GM18873 (cell line): ENCODE results near the gene MTA3.

Experiments
- ATAC-seq: cut with Tn5 transposase; IDR thresholded peaks from one replicate; pipeline ENCODE4 v1.9.1; 2021; ENCODE audit warnings: mild to moderate bottlenecking, moderate library complexity, moderate number of reproducible peaks; ENCODE audit not compliant: unreplicated experiment, low FRiP score

MTA3 gene

GRCh38 chr2:42794271-42795046 is 226.0 kb downstream of the MTA3 start:
- ATAC-seq: no peak

GRCh38 chr2:42795275-42795674 is 226.8 kb downstream of the MTA3 start:
- ATAC-seq: no peak

GRCh38 chr2:42795841-42796301 is 227.4 kb downstream of the MTA3 start:
- ATAC-seq: no peak

DNA sequence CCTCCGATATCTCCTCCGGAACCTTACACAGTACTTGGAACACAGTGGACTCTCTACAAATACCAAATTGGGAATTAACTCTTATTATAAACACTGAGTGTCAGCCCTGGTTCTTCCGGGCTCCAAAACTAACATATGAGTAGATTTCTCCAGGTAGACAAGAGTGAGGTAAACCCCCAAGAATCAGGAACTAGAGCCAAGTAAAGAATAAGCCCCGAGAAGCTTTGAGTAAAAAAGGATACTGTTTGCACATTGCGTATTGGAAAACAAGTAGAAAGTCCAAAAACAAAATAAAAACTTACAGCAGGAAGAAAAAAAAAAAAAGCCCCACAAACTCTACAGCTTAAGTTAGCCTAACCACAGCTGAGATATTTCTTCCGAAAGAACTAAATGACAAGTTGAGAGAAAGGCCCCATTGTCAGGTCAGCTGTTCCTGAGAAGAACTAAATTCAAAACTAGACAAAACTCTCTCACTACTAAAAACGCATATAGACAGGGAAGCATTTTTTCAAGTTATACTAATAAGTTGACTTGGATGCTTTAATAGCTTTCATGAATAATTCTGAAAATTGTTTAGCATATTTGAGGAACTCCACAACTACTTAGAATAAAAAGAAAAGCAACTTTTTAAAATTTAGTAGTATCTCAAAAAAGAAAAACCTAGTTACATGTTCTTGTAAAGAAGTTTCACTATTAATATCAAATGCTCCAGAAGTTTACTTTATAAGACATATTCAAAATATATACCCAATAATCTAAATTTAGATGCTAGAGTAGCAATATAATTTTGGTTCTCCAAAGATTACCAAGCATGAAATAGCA is 228.2 kb downstream of the MTA3 start:
- ATAC-seq: no peak

- no peak for ATAC-seq
Measured at GRCh38 chr2:42797281-42797680, 228.8 kb downstream of the MTA3 start.

- no peak for ATAC-seq
Measured at GRCh38 chr2:42799881-42800280, 231.4 kb downstream of the MTA3 start.

- ATAC-seq: no peak
Measured at GRCh38 chr2:42800461-42800962, 232.1 kb downstream of the MTA3 start.

- ATAC-seq: no peak
Measured at GRCh38 chr2:42800981-42801380, 232.5 kb downstream of the MTA3 start.

DNA sequence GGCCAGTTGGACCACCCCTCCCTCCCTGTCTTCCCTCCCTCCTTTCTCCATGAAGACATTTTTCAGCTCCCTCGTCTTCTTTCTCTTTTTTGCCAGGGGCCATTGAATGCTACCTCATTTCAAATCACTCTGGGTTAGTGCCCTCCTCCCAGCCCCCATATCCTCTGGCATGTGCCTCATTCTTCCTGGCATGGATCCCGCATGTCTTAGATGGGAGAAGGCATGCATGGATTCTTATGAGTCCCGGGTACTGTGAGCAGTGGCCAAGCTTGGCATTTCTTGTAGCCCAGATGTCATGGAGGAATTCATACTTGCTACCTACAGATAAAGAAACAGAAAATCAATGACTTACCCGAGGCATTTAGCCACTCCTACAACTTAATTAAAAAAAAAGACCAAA is 232.9 kb downstream of the MTA3 start:
- ATAC-seq: no peak

DNA sequence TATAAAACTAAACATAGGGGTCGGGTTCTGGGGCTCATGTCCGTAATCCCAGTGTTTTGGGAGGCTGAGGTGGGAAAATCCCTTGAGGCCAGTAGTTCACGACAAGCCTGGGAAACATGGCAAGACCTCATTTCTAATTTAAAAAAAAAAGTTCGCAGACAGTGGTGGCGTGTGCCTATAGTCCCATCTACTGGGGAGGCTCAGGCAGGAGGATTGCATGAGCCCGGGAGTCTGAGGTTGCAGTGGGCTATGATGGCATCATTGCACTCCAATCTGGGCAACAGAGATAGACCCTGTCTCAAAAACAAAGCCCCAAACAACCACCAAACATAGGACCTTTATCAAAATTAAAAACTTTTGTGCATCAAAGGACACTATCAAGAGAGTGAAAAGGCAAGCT is 233.7 kb downstream of the MTA3 start:
- no peak for ATAC-seq

- no peak for ATAC-seq
Measured at GRCh38 chr2:42804338-42804737, 235.9 kb downstream of the MTA3 start.

GRCh38 chr2:42804891-42805290 is 236.5 kb downstream of the MTA3 start:
- ATAC-seq: no peak
